ENCODE data around the gene SLFN11.
"Not testable (repeated sequence)": the region's sequence is repeated elsewhere in the genome, so short reads cannot be mapped to it uniquely, and the experiment has no call there.

SLFN11 gene

GRCh38 chr17:35359398-35359797 lies 14.0 kb downstream of the SLFN11 start:
- no peak for DNase-seq

GRCh38 chr17:35352284-35352683 lies 21.1 kb downstream of the SLFN11 start:
- no peak for DNase-seq

- DNase-seq: no peak
Observed at GRCh38 chr17:35350493-35350892, 22.9 kb downstream of the SLFN11 start.

GRCh38 chr17:35345926-35346771 lies 27.3 kb downstream of the SLFN11 start:
- DNase-seq: no peak

GRCh38 chr17:35345445-35345925 lies 27.9 kb downstream of the SLFN11 start:
- no peak for DNase-seq

GRCh38 chr17:35344262-35344661 lies 29.2 kb downstream of the SLFN11 start:
- no peak for DNase-seq

GRCh38 chr17:35342276-35342675 lies 31.1 kb downstream of the SLFN11 start:
- DNase-seq: no peak

GRCh38 chr17:35341411-35341992 lies 31.9 kb downstream of the SLFN11 start:
- no peak for DNase-seq

- DNase-seq: no peak
Observed at GRCh38 chr17:35338230-35338629, 35.2 kb downstream of the SLFN11 start.

- no peak for DNase-seq
Observed at GRCh38 chr17:35337364-35337763, 36.1 kb downstream of the SLFN11 start.

- DNase-seq: not testable (repeated sequence)
Observed at GRCh38 chr17:35333578-35333977, 39.8 kb downstream of the SLFN11 start.

GRCh38 chr17:35322749-35323148 lies 50.7 kb downstream of the SLFN11 start:
- no peak for DNase-seq

GRCh38 chr17:35315971-35316370 lies 57.5 kb downstream of the SLFN11 start:
- no peak for DNase-seq

- DNase-seq: peak; percentile 75
Observed at GRCh38 chr17:35315283-35315682, 58.1 kb downstream of the SLFN11 start.

GRCh38 chr17:35314415-35315216 lies 58.8 kb downstream of the SLFN11 start:
- no peak for DNase-seq

- no peak for DNase-seq
Observed at GRCh38 chr17:35313875-35314409, 59.5 kb downstream of the SLFN11 start.

GRCh38 chr17:35312790-35313711 lies 60.4 kb downstream of the SLFN11 start:
- peak; percentile 48 for DNase-seq

GRCh38 chr17:35312346-35312745 lies 61.1 kb downstream of the SLFN11 start:
- DNase-seq: no peak

- not testable (repeated sequence) for DNase-seq
Observed at GRCh38 chr17:35309345-35309744, 64.1 kb downstream of the SLFN11 start.
